ENCODE data around the gene SRBD1. TPM values are rescaled to one million over a fixed set of nuclear protein-coding genes. Genes with fewer than 3 reads are reported as not detected.

SRBD1 gene
- total and polyA plus RNA-seq, 4 donors = 4.0 to 22.2 (median 10.0) TPM

GRCh38 chr2:45622336-45623075, 11.4 kb upstream of the SRBD1 start:
- DNase-seq (ENCODE audit: low spot score) = no peak
- peaks cover 0 to 12% (median 0%) of the 10 kb centered on the region in 4 donors for H3K4me1 ChIP-seq (ENCODE audit: control insufficient read depth in 4 of 4, insufficient read depth in 4 of 4, low read length in 3 of 4)
- H3K27ac ChIP-seq (ENCODE audit: low read depth in 1 of 2, low read length in 2 of 2) = no peak overlapping the region
- H3K27me3 ChIP-seq (ENCODE audit: control insufficient read depth in 4 of 4, insufficient read depth in 4 of 4, low read length in 3 of 4) = no peaks in the 10 kb centered on the region
- H3K36me3 ChIP-seq (ENCODE audit: control insufficient read depth in 4 of 4, insufficient read depth in 3 of 4, low read depth in 1 of 4, low read length in 3 of 4) = no peaks in the 10 kb centered on the region
- WGBS = 92% methylated on average over 6 of the region's 6 CpGs
- H3K9me3 ChIP-seq (ENCODE audit: control insufficient read depth in 4 of 4, low read length in 3 of 4) = no peaks in the 10 kb centered on the region
- no peak overlapping the region for H3K4me3 ChIP-seq (ENCODE audit: low read depth in 1 of 3, low read length in 3 of 3)
- TF ChIP-seq SP1 (IDR thresholded peaks at IDR 0.05) (no peak), HNF4G (IDR thresholded peaks at IDR 0.05) (no peak), RAD21 (IDR thresholded peaks at IDR 0.05) (no peak), EGR1 (IDR thresholded peaks at IDR 0.05; ENCODE audit: low read depth in 2 of 2) (no peak), NR2F2 (IDR thresholded peaks at IDR 0.05) (no peak), CTCF (IDR thresholded peaks at IDR 0.05; ENCODE audit: low read depth, low read length, missing input control) (no peak), FOXA1 (IDR thresholded peaks at IDR 0.05) (no peak), TAF1 (conservative IDR thresholded peaks at IDR 0.05) (no peak), JUND (IDR thresholded peaks at IDR 0.05) (no peak), HNF4A (conservative IDR thresholded peaks at IDR 0.05) (no peak), GABPA (IDR thresholded peaks at IDR 0.05 in 1 of 2, conservative IDR thresholded peaks at IDR 0.05 in 1 of 2) (no peak)
- TF ChIP-seq, protein P1, sequence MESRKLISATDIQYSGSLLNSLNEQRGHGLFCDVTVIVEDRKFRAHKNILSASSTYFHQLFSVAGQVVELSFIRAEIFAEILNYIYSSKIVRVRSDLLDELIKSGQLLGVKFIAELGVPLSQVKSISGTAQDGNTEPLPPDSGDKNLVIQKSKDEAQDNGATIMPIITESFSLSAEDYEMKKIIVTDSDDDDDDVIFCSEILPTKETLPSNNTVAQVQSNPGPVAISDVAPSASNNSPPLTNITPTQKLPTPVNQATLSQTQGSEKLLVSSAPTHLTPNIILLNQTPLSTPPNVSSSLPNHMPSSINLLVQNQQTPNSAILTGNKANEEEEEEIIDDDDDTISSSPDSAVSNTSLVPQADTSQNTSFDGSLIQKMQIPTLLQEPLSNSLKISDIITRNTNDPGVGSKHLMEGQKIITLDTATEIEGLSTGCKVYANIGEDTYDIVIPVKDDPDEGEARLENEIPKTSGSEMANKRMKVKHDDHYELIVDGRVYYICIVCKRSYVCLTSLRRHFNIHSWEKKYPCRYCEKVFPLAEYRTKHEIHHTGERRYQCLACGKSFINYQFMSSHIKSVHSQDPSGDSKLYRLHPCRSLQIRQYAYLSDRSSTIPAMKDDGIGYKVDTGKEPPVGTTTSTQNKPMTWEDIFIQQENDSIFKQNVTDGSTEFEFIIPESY (IDR thresholded peaks at IDR 0.05) = no peak
- TF ChIP-seq, protein P2, sequence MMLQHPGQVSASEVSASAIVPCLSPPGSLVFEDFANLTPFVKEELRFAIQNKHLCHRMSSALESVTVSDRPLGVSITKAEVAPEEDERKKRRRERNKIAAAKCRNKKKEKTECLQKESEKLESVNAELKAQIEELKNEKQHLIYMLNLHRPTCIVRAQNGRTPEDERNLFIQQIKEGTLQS (IDR thresholded peaks at IDR 0.05) = no peak
- H3K9ac ChIP-seq (ENCODE audit: low read depth in 1 of 2, low read length in 2 of 2) = no peak overlapping the region

GRCh38 chr2:45617496-45617895, 6.4 kb upstream of the SRBD1 start:
- TF ChIP-seq JUND (IDR thresholded peaks at IDR 0.05) (no peak), HNF4A (conservative IDR thresholded peaks at IDR 0.05) (no peak), RAD21 (IDR thresholded peaks at IDR 0.05) (no peak), CTCF (IDR thresholded peaks at IDR 0.05; ENCODE audit: low read depth, low read length, missing input control) (no peak), HNF4G (IDR thresholded peaks at IDR 0.05) (no peak)
- no peaks in the 10 kb centered on the region for H3K36me3 ChIP-seq (ENCODE audit: control insufficient read depth in 4 of 4, insufficient read depth in 3 of 4, low read depth in 1 of 4, low read length in 3 of 4)
- 68% methylated on average over 2 of the region's 2 CpGs for WGBS

More at GRCh38 chr2:45617496-45617895, 6.4 kb upstream of the SRBD1 start:
- Histone ChIP-seq H3K9me3 (ENCODE audit: control insufficient read depth in 4 of 4, low read length in 3 of 4) (no peaks in the 10 kb centered on the region), H3K4me3 (ENCODE audit: low read depth in 1 of 3, low read length in 3 of 3) (no peak overlapping the region), H3K9ac (ENCODE audit: low read depth in 1 of 2, low read length in 2 of 2) (no peak overlapping the region), H3K27ac (ENCODE audit: low read depth in 1 of 2, low read length in 2 of 2) (no peak overlapping the region), H3K27me3 (ENCODE audit: control insufficient read depth in 4 of 4, insufficient read depth in 4 of 4, low read length in 3 of 4) (no peaks in the 10 kb centered on the region), H3K4me1 (ENCODE audit: control insufficient read depth in 4 of 4, insufficient read depth in 4 of 4, low read length in 3 of 4) (no peaks in the 10 kb centered on the region)
- no peak for DNase-seq (ENCODE audit: low spot score)
